ENCODE measurements around the gene CYP17A1.

DNA sequence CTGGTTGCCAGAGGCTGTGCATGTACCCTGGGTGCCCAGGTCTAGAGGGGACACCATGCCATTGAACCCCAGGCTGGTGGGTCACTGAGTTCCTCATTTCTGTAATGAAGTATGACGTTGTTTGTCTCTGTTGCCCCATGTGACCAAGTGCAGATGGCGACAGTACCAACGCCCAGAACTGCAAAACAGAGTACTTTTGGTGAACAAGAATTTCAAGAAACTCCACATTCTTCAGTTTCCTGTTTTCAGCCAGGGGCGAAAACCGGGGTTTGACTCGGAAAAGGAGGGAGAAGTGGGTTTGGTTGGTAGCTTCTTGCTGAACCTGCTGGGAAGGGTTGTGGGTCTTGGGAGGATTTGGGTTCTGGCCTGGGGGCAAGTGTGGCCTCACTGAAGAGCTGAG, 18.2 kb downstream of the CYP17A1 start:
- no peak for TF ChIP-seq EZH2phosphoT487 (IDR thresholded peaks at IDR 0.05; ENCODE audit: insufficient read depth, low read depth)
- no peak for TF ChIP-seq EZH2 (IDR thresholded peaks at IDR 0.05; ENCODE audit: insufficient read depth, poor library complexity, severe bottlenecking)
